ENCODE measurements around the gene TM6SF1.

The TM6SF1 gene

DNA sequence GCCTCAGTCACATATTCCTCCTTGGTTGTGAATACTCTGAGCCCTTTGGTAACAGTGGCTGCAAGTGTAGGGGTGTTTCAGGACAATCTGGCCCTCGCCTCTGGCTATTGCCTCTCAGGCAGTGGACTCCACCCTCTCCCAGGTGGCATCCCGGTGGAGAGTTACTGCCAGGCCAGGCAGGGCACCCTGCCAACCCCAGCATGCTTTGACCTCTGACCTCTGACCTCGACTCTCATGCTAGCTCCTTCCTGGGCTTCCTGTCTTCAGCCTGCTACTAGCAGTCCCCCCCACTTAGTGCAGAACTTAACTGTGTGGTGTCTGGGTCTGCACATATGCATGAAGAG lies 5.5 kb downstream of the TM6SF1 start:
- Histone ChIP-seq H3K4me2 (ENCODE audit: low read length) (no peak overlapping the region), H2BK120ac (ENCODE audit: insufficient read depth, low read length, poor library complexity) (no peak overlapping the region), H3K18ac (ENCODE audit: low read length) (no peak overlapping the region), H3K4me3 (ENCODE audit: low read depth, low read length) (no peak overlapping the region), H3K9ac (ENCODE audit: low read length) (no peak overlapping the region), H3K36me3 (ENCODE audit: control insufficient read depth in 1 of 2, insufficient read depth in 2 of 2, low read length in 2 of 2) (no peaks in the 10 kb centered on the region), H2BK12ac (ENCODE audit: low read length) (no peak overlapping the region), H3K79me1 (ENCODE audit: low read length) (no peaks in the 10 kb centered on the region), H3K27me3 (ENCODE audit: insufficient read depth, low read length) (peaks cover 11% of the 10 kb centered on the region), H2BK5ac (ENCODE audit: low read depth, low read length, poor library complexity) (no peak overlapping the region), H3K79me2 (ENCODE audit: control insufficient read depth, insufficient read depth, low read length, poor library complexity) (no peaks in the 10 kb centered on the region), H3K14ac (ENCODE audit: low read length) (no peak overlapping the region), H4K91ac (ENCODE audit: low read depth, low read length) (no peak overlapping the region), H3K4me1 (ENCODE audit: control insufficient read depth in 1 of 2, insufficient read depth in 2 of 2, low read length in 2 of 2) (peaks cover 0 to under 1% of the 10 kb centered on the region in 2 experiments), H3K4ac (ENCODE audit: low read depth, low read length) (no peak overlapping the region), H3K27ac (ENCODE audit: low read depth, low read length) (no peak overlapping the region), H4K12ac (ENCODE audit: low read depth, low read length) (no peak overlapping the region), H3K9me3 (ENCODE audit: insufficient read depth, low read depth, low read length) (peaks cover 4% of the 10 kb centered on the region), H2AFZ (ENCODE audit: insufficient read depth, low read length, poor library complexity) (no peak overlapping the region), H3K23ac (ENCODE audit: low read length) (no peak overlapping the region), H4K8ac (ENCODE audit: low read depth, low read length) (no peak overlapping the region), H2AK5ac (ENCODE audit: low read length) (no peak overlapping the region)
- WGBS (ENCODE audit: extremely low coverage, insufficient coverage, insufficient read length), result no CpG with 5 or more reads among the region's 3 CpGs
- DNase-seq, result no peak

DNA sequence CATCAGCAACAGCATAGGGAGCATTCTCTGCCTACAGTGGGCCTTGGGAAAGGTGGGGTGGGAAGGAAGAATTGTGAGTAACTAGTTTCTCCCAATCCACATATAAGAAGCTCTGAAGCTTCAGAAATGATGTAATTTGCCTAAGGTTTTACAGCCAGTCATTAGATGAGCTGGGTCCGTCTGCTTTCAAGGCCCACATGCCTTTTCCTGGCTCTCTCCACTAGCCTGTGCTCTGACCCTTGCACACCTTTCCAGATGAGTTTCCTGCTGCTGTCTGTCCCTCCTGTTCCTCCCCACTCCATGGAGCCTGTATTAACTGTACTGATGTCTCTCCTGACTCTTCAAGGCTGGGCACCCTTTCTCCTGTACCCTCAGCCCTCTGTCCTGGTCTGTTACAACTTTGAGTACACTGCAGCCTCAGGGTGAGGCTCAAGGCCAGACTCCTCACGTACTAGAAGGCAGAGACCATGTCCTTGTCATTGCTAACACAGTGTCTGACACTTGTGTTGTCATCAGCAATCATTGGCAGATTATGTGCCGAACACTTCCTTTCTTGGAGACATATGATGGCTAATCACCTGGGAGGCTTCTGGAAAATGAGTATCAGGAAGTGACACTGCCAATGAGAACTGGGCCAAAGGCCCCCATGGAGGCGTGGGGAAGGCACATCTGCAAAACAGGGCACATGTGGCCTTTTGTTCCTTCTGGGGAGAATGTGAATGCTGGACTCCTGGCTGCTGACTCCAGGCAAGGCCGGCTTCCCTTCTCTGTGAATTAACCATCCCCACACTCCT lies 6.6 kb downstream of the TM6SF1 start:
- H3K9ac ChIP-seq (ENCODE audit: low read length), result no peak overlapping the region
- H2BK5ac ChIP-seq (ENCODE audit: low read depth, low read length, poor library complexity), result no peak overlapping the region
- H3K79me1 ChIP-seq (ENCODE audit: low read length), result no peaks in the 10 kb centered on the region
- WGBS (ENCODE audit: extremely low coverage, insufficient coverage, insufficient read length), result no CpG with 5 or more reads among the region's 5 CpGs
- no peaks in the 10 kb centered on the region for H3K79me2 ChIP-seq (ENCODE audit: control insufficient read depth, insufficient read depth, low read length, poor library complexity)
- no peak overlapping the region for H3K18ac ChIP-seq (ENCODE audit: low read length)
- H2BK120ac ChIP-seq (ENCODE audit: insufficient read depth, low read length, poor library complexity), result no peak overlapping the region
- H3K4me1 ChIP-seq (ENCODE audit: control insufficient read depth in 1 of 2, insufficient read depth in 2 of 2, low read length in 2 of 2), result no peaks in the 10 kb centered on the region
- no peak overlapping the region for H4K12ac ChIP-seq (ENCODE audit: low read depth, low read length)
- H3K4me3 ChIP-seq (ENCODE audit: low read depth, low read length), result no peak overlapping the region
- H3K4me2 ChIP-seq (ENCODE audit: low read length), result no peak overlapping the region
- H3K36me3 ChIP-seq (ENCODE audit: control insufficient read depth in 1 of 2, insufficient read depth in 2 of 2, low read length in 2 of 2), result no peaks in the 10 kb centered on the region
- no peak overlapping the region for H2AFZ ChIP-seq (ENCODE audit: insufficient read depth, low read length, poor library complexity)
- no peak overlapping the region for H2BK12ac ChIP-seq (ENCODE audit: low read length)
- H4K8ac ChIP-seq (ENCODE audit: low read depth, low read length), result no peak overlapping the region
- no peak overlapping the region for H4K91ac ChIP-seq (ENCODE audit: low read depth, low read length)
- no peak overlapping the region for H3K14ac ChIP-seq (ENCODE audit: low read length)
- H2AK5ac ChIP-seq (ENCODE audit: low read length), result no peak overlapping the region
- H3K9me3 ChIP-seq (ENCODE audit: insufficient read depth, low read depth, low read length), result no peaks in the 10 kb centered on the region
- H3K27ac ChIP-seq (ENCODE audit: low read depth, low read length), result no peak overlapping the region
- no peak overlapping the region for H3K23ac ChIP-seq (ENCODE audit: low read length)
- peaks cover 5% of the 10 kb centered on the region for H3K27me3 ChIP-seq (ENCODE audit: insufficient read depth, low read length)
- no peak for DNase-seq
- H3K4ac ChIP-seq (ENCODE audit: low read depth, low read length), result no peak overlapping the region

DNA sequence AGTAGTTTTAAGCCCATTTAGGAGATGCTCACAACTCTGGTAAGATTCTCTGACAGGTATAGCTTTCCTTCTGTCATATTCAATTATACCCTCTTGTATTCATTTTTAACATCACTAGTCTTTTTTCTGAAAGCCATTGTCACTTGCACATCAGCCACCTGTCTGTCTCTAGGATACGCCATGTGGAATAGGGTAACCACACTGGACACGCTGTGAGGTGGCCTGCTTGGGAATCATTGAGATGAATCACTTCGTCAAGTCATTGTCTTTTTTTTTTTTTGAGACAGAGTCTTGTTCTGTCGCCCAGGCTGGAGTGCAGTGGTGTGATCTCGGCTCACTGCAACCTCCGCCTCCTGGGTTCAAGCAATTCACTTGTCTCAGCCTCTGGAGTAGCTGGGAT lies 7.4 kb downstream of the TM6SF1 start:
- Histone ChIP-seq H4K8ac (ENCODE audit: low read depth, low read length) (no peak overlapping the region), H3K23ac (ENCODE audit: low read length) (no peak overlapping the region), H3K9ac (ENCODE audit: low read length) (no peak overlapping the region), H3K79me2 (ENCODE audit: control insufficient read depth, insufficient read depth, low read length, poor library complexity) (no peaks in the 10 kb centered on the region), H3K9me3 (ENCODE audit: insufficient read depth, low read depth, low read length) (no peaks in the 10 kb centered on the region), H4K91ac (ENCODE audit: low read depth, low read length) (no peak overlapping the region), H2BK120ac (ENCODE audit: insufficient read depth, low read length, poor library complexity) (no peak overlapping the region), H2AK5ac (ENCODE audit: low read length) (no peak overlapping the region), H3K4me3 (ENCODE audit: low read depth, low read length) (no peak overlapping the region), H3K18ac (ENCODE audit: low read length) (no peak overlapping the region), H3K14ac (ENCODE audit: low read length) (no peak overlapping the region), H3K27ac (ENCODE audit: low read depth, low read length) (no peak overlapping the region), H3K36me3 (ENCODE audit: control insufficient read depth in 1 of 2, insufficient read depth in 2 of 2, low read length in 2 of 2) (no peaks in the 10 kb centered on the region), H4K12ac (ENCODE audit: low read depth, low read length) (no peak overlapping the region), H2BK12ac (ENCODE audit: low read length) (no peak overlapping the region), H3K4me1 (ENCODE audit: control insufficient read depth in 1 of 2, insufficient read depth in 2 of 2, low read length in 2 of 2) (no peaks in the 10 kb centered on the region), H3K27me3 (ENCODE audit: insufficient read depth, low read length) (no peaks in the 10 kb centered on the region), H3K4ac (ENCODE audit: low read depth, low read length) (no peak overlapping the region), H3K4me2 (ENCODE audit: low read length) (no peak overlapping the region), H2AFZ (ENCODE audit: insufficient read depth, low read length, poor library complexity) (no peak overlapping the region), H3K79me1 (ENCODE audit: low read length) (no peaks in the 10 kb centered on the region), H2BK5ac (ENCODE audit: low read depth, low read length, poor library complexity) (no peak overlapping the region)
- no peak for DNase-seq
- no CpG with 5 or more reads among the region's 6 CpGs for WGBS (ENCODE audit: extremely low coverage, insufficient coverage, insufficient read length)

DNA sequence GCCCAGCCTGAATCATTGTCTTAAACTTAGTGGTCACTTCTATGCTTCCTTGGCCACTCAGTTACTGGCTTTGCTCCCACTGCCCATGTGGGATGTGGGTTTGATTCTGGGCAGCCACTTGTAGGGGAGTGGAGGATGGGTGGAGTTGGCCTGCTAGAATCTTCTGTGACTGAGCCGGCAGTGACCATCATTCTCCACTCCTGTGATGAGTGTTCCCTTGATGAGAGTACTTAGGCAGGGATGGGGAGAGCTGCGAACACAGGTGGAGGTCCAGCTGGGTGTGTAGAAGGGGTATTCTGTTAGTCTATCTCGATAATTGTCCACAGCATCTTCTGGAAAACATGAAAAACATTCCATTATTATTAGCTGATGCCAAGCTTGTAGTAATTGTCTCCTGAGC lies 8.0 kb downstream of the TM6SF1 start:
- H3K27ac ChIP-seq (ENCODE audit: low read depth, low read length), result no peak overlapping the region

More for the DNA sequence above, 8.0 kb downstream of the TM6SF1 start:
- WGBS (ENCODE audit: extremely low coverage, insufficient coverage, insufficient read length), result no CpG with 5 or more reads among the region's 3 CpGs
- H3K14ac ChIP-seq (ENCODE audit: low read length), result no peak overlapping the region
- no peaks in the 10 kb centered on the region for H3K9me3 ChIP-seq (ENCODE audit: insufficient read depth, low read depth, low read length)
- no peak overlapping the region for H3K18ac ChIP-seq (ENCODE audit: low read length)
- DNase-seq, result no peak
- no peak overlapping the region for H2AFZ ChIP-seq (ENCODE audit: insufficient read depth, low read length, poor library complexity)
- no peaks in the 10 kb centered on the region for H3K27me3 ChIP-seq (ENCODE audit: insufficient read depth, low read length)
- H3K4me1 ChIP-seq (ENCODE audit: control insufficient read depth in 1 of 2, insufficient read depth in 2 of 2, low read length in 2 of 2), result no peaks in the 10 kb centered on the region
- H4K91ac ChIP-seq (ENCODE audit: low read depth, low read length), result no peak overlapping the region
- no peaks in the 10 kb centered on the region for H3K79me2 ChIP-seq (ENCODE audit: control insufficient read depth, insufficient read depth, low read length, poor library complexity)
- H3K9ac ChIP-seq (ENCODE audit: low read length), result no peak overlapping the region
- no peak overlapping the region for H3K23ac ChIP-seq (ENCODE audit: low read length)
- H4K12ac ChIP-seq (ENCODE audit: low read depth, low read length), result no peak overlapping the region
- H2BK5ac ChIP-seq (ENCODE audit: low read depth, low read length, poor library complexity), result no peak overlapping the region
- H3K4ac ChIP-seq (ENCODE audit: low read depth, low read length), result no peak overlapping the region
- H3K4me3 ChIP-seq (ENCODE audit: low read depth, low read length), result no peak overlapping the region
- H3K4me2 ChIP-seq (ENCODE audit: low read length), result no peak overlapping the region
- H2BK120ac ChIP-seq (ENCODE audit: insufficient read depth, low read length, poor library complexity), result no peak overlapping the region
- no peak overlapping the region for H2BK12ac ChIP-seq (ENCODE audit: low read length)
- H3K36me3 ChIP-seq (ENCODE audit: control insufficient read depth in 1 of 2, insufficient read depth in 2 of 2, low read length in 2 of 2), result no peaks in the 10 kb centered on the region
- H3K79me1 ChIP-seq (ENCODE audit: low read length), result no peaks in the 10 kb centered on the region
- H2AK5ac ChIP-seq (ENCODE audit: low read length), result no peak overlapping the region
- no peak overlapping the region for H4K8ac ChIP-seq (ENCODE audit: low read depth, low read length)

All from trophoblast cell (in vitro differentiated cells and primary cell).